Measurements from ENCODE around the gene RETREG2.
A peak's percentile ranks its signal among the peaks of the same experiment; 100 is the strongest.

The RETREG2 gene

GRCh38 chr2:219215871-219216534, 37.9 kb downstream of the RETREG2 start:
- no peak for DNase-seq (ENCODE audit: low read depth)

- DNase-seq (ENCODE audit: low read depth) = no peak
These were observed 38.5 kb downstream of the RETREG2 start for GRCh38 chr2:219216535-219216915.

GRCh38 chr2:219218217-219218731, 40.2 kb downstream of the RETREG2 start:
- DNase-seq (ENCODE audit: low read depth) = no peak

GRCh38 chr2:219218732-219219701, 40.9 kb downstream of the RETREG2 start, which contains the start of gene ABCB6:
ABCB6 (minus strand) TSS chr2:219218958; CDS start chr2:219218673, 285 bp downstream.
- peak; percentile 70 for DNase-seq (ENCODE audit: low read depth)

GRCh38 chr2:219219784-219220532, 41.9 kb downstream of the RETREG2 start:
- no peak for DNase-seq (ENCODE audit: low read depth)

GRCh38 chr2:219220652-219221402, 42.8 kb downstream of the RETREG2 start:
- DNase-seq (ENCODE audit: low read depth) = no peak

GRCh38 chr2:219221957-219222518, 44.0 kb downstream of the RETREG2 start:
- DNase-seq (ENCODE audit: low read depth) = no peak

GRCh38 chr2:219223831-219224610, 45.9 kb downstream of the RETREG2 start:
- DNase-seq (ENCODE audit: low read depth) = no peak

GRCh38 chr2:219225350-219225749, 47.3 kb downstream of the RETREG2 start:
- DNase-seq (ENCODE audit: low read depth) = no peak

- no peak for DNase-seq (ENCODE audit: low read depth)
These were observed 50.2 kb downstream of the RETREG2 start for GRCh38 chr2:219228041-219228910.

GRCh38 chr2:219228911-219229304, 50.8 kb downstream of the RETREG2 start:
- DNase-seq (ENCODE audit: low read depth) = no peak

- peak; percentile 95 for DNase-seq (ENCODE audit: low read depth)
These were observed 51.4 kb downstream of the RETREG2 start, which contains the start of the genes ANKZF1 and ATG9A for GRCh38 chr2:219229305-219230058. ANKZF1 (plus strand) TSS chr2:219229806; CDS start chr2:219230258, 452 bp downstream. ATG9A (minus strand) TSS chr2:219229636; CDS start chr2:219228024, 1,612 bp downstream.

GRCh38 chr2:219230059-219230540, 52.0 kb downstream of the RETREG2 start:
- no peak for DNase-seq (ENCODE audit: low read depth)

GRCh38 chr2:219234331-219234730, 56.3 kb downstream of the RETREG2 start:
- DNase-seq (ENCODE audit: low read depth) = no peak
